Breast epithelium (tissue), 3 donors: ENCODE measurements around the gene PIM3.

ENCODE experiments used
- CTCF ChIP-seq, 3 donors: fragments of 450-650 bp; IDR thresholded peaks; one replicate each; pipeline ENCODE4 v1.5.1; 2016 to 2017; ENCODE audit warnings: antibody characterized with exemption in 3 of 3, mild to moderate bottlenecking in 3 of 3, moderate library complexity in 3 of 3
- POLR2A ChIP-seq: fragments of 450-650 bp; IDR thresholded peaks from one replicate; pipeline ENCODE4 v1.6.1; 2016; ENCODE audit warnings: antibody characterized with exemption, mild to moderate bottlenecking, moderate library complexity
- POLR2AphosphoS5 ChIP-seq, 3 donors: sonication (generic); formaldehyde crosslinking; IDR thresholded peaks; one replicate each; pipeline ENCODE4 v1.6.1; 2017; ENCODE audit warnings: antibody characterized with exemption in 3 of 3

GRCh38 chr22:49967706-49968208 is 7.2 kb downstream of the PIM3 start:
- no peak for TF ChIP-seq POLR2A
- TF ChIP-seq CTCF (IDR thresholded peaks at IDR 0.05): no peak
- no peak for TF ChIP-seq POLR2AphosphoS5 (IDR thresholded peaks at IDR 0.05)
